Loucy (cell line): ENCODE results near the gene RRH.
"Not testable (repeated sequence)": the region's sequence is repeated elsewhere in the genome, so short reads cannot be mapped to it uniquely, and the experiment has no call there.

Source experiments
- H2AFZ ChIP-seq: fragments of 200-600 bp; sonication (generic); 2 replicates; pipeline ENCODE4 v1.6.0; 2016; ENCODE audit warnings: antibody characterized with exemption, mild to moderate bottlenecking, low read length, moderate library complexity
- H3F3A ChIP-seq: fragments of 200-600 bp; 2 replicates; pipeline ENCODE4 v1.6.0; 2016; ENCODE audit warnings: antibody characterized with exemption, low read depth, mild to moderate bottlenecking
- H3K27me3 ChIP-seq: fragments of 200-600 bp; sonication (generic); 2 replicates; pipeline ENCODE4 v1.6.1; 2014; ENCODE audit warnings: low read length, mild to moderate bottlenecking; ENCODE audit not compliant: insufficient read depth, poor library complexity, severe bottlenecking
- H3K36me3 ChIP-seq: fragments of 200-600 bp; sonication (generic); 2 replicates; pipeline ENCODE4 v1.6.1; 2016; ENCODE audit warnings: low read length; ENCODE audit not compliant: insufficient read depth
- H3K4me1 ChIP-seq: fragments of 200-600 bp; sonication (generic); 2 replicates; pipeline ENCODE4 v1.5.1; 2014; ENCODE audit warnings: low read length, mild to moderate bottlenecking; ENCODE audit not compliant: insufficient read depth, poor library complexity, severe bottlenecking
- H3K4me2 ChIP-seq: fragments of 200-600 bp; sonication (generic); 2 replicates; pipeline ENCODE4 v1.6.0; 2014; ENCODE audit warnings: antibody characterized with exemption, low read length, low read depth, mild to moderate bottlenecking; ENCODE audit not compliant: poor library complexity, severe bottlenecking
- H3K4me3 ChIP-seq: fragments of 200-600 bp; sonication (generic); 2 replicates; pipeline ENCODE4 v1.5.1; 2014; ENCODE audit warnings: low read length, mild to moderate bottlenecking, mixed read lengths; ENCODE audit not compliant: poor library complexity, severe bottlenecking
- H3K79me2 ChIP-seq: fragments of 200-600 bp; sonication (generic); 2 replicates; pipeline ENCODE4 v1.6.1; 2014; ENCODE audit warnings: low read length; ENCODE audit not compliant: insufficient read depth
- H3K9ac ChIP-seq: fragments of 200-600 bp; sonication (generic); 2 replicates; pipeline ENCODE4 v1.6.0; 2014; ENCODE audit warnings: mild to moderate bottlenecking, low read depth, low read length, moderate library complexity; ENCODE audit not compliant: poor library complexity, severe bottlenecking
- H3K9me2 ChIP-seq: fragments of 200-600 bp; sonication (generic); replicated peaks from 2 replicates; pipeline ENCODE4 v1.6.1; 2016; ENCODE audit warnings: low read depth, low read length, mixed read lengths
- H3K9me3 ChIP-seq: fragments of 200-600 bp; sonication (generic); 2 replicates; pipeline ENCODE4 v1.6.1; 2014; ENCODE audit warnings: mild to moderate bottlenecking, antibody characterized with exemption, low read length, low read depth; ENCODE audit not compliant: insufficient read depth
- H4K20me1 ChIP-seq: fragments of 200-600 bp; sonication (generic); 2 replicates; pipeline ENCODE4 v1.6.0; 2014; ENCODE audit warnings: antibody characterized with exemption, low read length, mild to moderate bottlenecking; ENCODE audit not compliant: insufficient read depth, poor library complexity, severe bottlenecking
- EZH2phosphoT487 ChIP-seq: fragments of 200-600 bp; IDR thresholded peaks from 2 replicates; pipeline ENCODE4 v1.6.1; 2018; ENCODE audit warnings: antibody characterized with exemption, mild to moderate bottlenecking, moderate library complexity, borderline replicate concordance
- TF ChIP-seq, protein P1 (sequence below): fragments of 200-600 bp; sonication (generic); conservative IDR thresholded peaks from 2 replicates; pipeline ENCODE4 v1.5.1; 2014; ENCODE audit warnings: mild to moderate bottlenecking, antibody characterized with exemption, low read length

The RRH gene

DNA sequence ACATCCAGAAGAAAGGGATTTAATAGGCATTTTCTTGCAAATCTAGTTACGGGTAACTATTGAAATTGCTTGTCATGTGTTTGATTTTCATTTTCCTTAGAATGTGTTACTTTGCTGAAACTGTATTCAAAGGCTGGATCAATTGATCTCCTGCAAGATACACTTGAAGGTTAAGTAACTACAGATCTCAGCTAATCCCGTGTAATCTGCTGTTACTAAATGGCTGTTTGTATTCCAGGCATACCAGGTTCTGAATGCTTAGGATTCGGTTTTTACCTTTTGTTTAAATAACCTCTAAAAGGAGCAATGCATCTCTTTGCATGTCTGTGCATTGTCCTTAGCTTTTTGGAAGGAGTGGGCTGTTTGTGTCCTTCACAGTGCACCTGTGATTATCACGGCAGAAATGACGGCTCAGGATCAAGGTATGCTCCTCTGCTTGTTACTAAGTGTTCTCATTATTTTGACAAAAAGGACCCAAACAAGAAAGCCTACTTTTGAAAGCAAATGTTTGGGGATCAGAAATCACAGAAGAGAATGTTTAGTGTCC lies 20.2 kb downstream of the RRH start, which contains the start of gene LRIT3:
TSS of gene LRIT3 (plus strand) at position 212 of the 547 bp plus-strand sequence. CDS start at position 307, 95 bp downstream.
- TF ChIP-seq, protein P1, sequence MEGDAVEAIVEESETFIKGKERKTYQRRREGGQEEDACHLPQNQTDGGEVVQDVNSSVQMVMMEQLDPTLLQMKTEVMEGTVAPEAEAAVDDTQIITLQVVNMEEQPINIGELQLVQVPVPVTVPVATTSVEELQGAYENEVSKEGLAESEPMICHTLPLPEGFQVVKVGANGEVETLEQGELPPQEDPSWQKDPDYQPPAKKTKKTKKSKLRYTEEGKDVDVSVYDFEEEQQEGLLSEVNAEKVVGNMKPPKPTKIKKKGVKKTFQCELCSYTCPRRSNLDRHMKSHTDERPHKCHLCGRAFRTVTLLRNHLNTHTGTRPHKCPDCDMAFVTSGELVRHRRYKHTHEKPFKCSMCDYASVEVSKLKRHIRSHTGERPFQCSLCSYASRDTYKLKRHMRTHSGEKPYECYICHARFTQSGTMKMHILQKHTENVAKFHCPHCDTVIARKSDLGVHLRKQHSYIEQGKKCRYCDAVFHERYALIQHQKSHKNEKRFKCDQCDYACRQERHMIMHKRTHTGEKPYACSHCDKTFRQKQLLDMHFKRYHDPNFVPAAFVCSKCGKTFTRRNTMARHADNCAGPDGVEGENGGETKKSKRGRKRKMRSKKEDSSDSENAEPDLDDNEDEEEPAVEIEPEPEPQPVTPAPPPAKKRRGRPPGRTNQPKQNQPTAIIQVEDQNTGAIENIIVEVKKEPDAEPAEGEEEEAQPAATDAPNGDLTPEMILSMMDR: no peak
- TF ChIP-seq EZH2phosphoT487: no peak
- no peaks in the 10 kb centered on the region for H4K20me1 ChIP-seq
- no peaks in the 10 kb centered on the region for H3F3A ChIP-seq
- no peak within 1 kb of the TSS for H3K4me2 ChIP-seq
- H3K9ac ChIP-seq: no peak within 1 kb of the TSS
- no peaks in the 10 kb centered on the region for H3K9me2 ChIP-seq
- no peaks in the 10 kb centered on the region for H3K9me3 ChIP-seq
- no peak within 1 kb of the TSS; the same call in 1 of the 2 replicates for H2AFZ ChIP-seq
- no peaks in the 10 kb centered on the region for H3K27me3 ChIP-seq
- H3K79me2 ChIP-seq: no peaks in the 10 kb centered on the region
- H3K4me3 ChIP-seq: no peak within 1 kb of the TSS
- H3K4me1 ChIP-seq: no peaks in the 10 kb centered on the region
- H3K36me3 ChIP-seq: no peaks in the 10 kb centered on the region

DNA sequence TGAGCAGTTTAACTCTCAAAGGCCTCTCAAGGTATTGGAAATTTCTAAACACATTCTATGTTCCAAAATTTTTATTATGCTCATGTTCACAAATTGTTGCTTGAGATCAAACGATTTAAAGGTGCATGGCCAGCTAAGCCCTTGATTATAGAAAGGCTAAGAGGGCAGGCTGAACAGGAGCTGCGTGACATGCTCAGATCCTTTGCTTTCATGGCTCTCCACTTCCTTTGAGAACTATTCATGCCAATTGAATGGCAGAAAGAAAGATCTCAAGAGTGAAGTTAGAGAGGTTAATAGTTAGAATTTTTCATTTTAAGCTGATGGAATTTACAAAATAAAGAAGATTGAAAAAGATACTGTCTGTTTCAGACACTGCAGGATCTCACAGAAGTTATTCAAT lies 20.7 kb downstream of the RRH start:
- Histone ChIP-seq H3K4me3 (no peak overlapping the region), H3K9me2 (no peaks in the 10 kb centered on the region), H3F3A (no peaks in the 10 kb centered on the region), H3K4me2 (no peak overlapping the region), H3K79me2 (no peaks in the 10 kb centered on the region), H2AFZ (no peak overlapping the region; the same call in 1 of the 2 replicates), H4K20me1 (no peaks in the 10 kb centered on the region), H3K4me1 (no peaks in the 10 kb centered on the region), H3K36me3 (no peaks in the 10 kb centered on the region), H3K9ac (no peak overlapping the region), H3K27me3 (no peaks in the 10 kb centered on the region), H3K9me3 (no peaks in the 10 kb centered on the region)
- no peak for TF ChIP-seq EZH2phosphoT487
- TF ChIP-seq, protein P1: no peak

DNA sequence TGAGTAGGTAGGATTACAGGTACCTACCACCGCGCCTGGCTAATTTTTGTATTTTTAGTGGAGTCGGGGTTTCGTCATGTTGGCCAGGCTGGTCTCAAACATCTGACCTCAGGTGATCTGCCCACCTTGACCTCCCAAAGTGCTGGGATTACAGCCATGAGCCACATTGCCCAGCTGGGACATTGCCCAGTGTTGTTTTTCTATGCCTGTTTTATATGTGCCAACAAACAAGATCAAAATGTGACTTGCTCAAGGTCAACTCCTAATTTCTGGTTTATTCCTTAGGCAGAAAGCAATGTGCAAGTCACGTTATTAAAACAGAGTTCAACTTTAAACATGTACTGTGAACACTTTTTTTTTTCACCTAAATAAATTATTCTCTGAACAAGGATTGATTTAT lies 22.8 kb downstream of the RRH start:
- Histone ChIP-seq H3K4me2 (no peak overlapping the region), H3F3A (no peaks in the 10 kb centered on the region), H3K9ac (no peak overlapping the region), H4K20me1 (no peaks in the 10 kb centered on the region), H3K27me3 (no peaks in the 10 kb centered on the region), H2AFZ (no peak overlapping the region), H3K4me1 (no peaks in the 10 kb centered on the region), H3K36me3 (no peaks in the 10 kb centered on the region), H3K4me3 (no peak overlapping the region), H3K9me2 (no peaks in the 10 kb centered on the region), H3K79me2 (no peaks in the 10 kb centered on the region), H3K9me3 (no peaks in the 10 kb centered on the region)
- TF ChIP-seq EZH2phosphoT487: no peak
- TF ChIP-seq, protein P1: no peak

DNA sequence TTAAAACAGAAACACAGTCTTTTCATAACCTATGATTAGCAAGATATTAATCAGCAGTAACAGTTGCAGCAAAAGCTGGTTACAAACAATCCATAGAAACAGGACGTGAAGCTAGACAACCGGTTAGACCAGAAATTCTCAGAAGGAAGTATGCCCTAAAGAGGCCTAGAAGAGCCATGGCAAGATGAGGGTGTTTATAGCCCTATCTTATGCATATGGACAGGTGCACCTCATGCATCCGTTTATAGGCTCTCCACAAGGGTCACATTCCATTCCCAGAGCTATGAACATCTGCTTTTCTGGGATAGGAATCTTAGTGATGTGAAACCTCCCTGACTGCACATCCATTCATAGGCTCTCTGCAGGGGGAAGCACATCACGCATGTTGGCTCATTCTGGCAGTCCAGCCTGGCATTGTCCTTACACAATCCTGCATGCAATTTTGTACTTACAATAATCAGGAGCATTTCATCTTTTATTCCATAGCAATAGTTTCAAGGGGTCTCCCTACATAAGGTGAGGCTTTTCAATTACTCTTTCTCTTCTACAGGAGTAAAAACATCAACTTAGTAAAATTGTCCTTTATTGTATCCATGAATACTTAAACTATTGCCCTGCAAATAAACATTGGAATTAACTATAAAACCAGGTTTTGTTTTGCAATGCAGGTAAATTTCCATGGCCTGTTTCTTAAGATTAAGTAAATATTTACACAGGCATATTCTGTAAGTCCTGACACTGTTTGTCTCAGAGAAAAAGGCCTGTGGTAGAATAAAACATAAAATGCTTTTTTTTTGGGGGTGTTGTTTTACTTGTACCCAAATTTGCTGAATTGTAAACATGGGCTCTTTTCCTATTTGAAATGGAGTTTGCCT lies 31.9 kb downstream of the RRH start:
- not testable (repeated sequence) for H3K4me1 ChIP-seq, H3K27me3 ChIP-seq, H3F3A ChIP-seq, H3K9ac ChIP-seq, H3K79me2 ChIP-seq, H3K4me2 ChIP-seq, H3K4me3 ChIP-seq, H2AFZ ChIP-seq, H4K20me1 ChIP-seq, H3K36me3 ChIP-seq, H3K9me2 ChIP-seq
- H3K9me3 ChIP-seq: peaks cover 11% of the 10 kb centered on the region
